Caco-2 (cell line): ENCODE results near the gene ACP5. TPM values are rescaled to one million over a fixed set of nuclear protein-coding genes. Genes with fewer than 3 reads are reported as not detected.
A peak's percentile ranks its signal among the peaks of the same experiment; 100 is the strongest.

Source experiments
- BruUV-seq: library from RNA; stranded (reverse); fragments of 400-500 nt; replicated peaks from 2 replicates; lab custom pipeline; 2021; lab: Mats Ljungman, UMichigan
- CTCF ChIA-PET: fragments of 300-600 bp; sonication (Branson Sonifier 250); formaldehyde crosslinking; loops from one replicate; lab custom pipeline; 2022; ENCODE audit warnings: antibody characterized with exemption; lab: Charles Lee
- POLR2A ChIA-PET: fragments of 300-600 bp; sonication (Branson Sonifier 250); formaldehyde crosslinking; loops from one replicate; lab custom pipeline; 2022; ENCODE audit warnings: antibody characterized with exemption; lab: Charles Lee
- DNase-seq, 2 experiments: peaks; one replicate each; pipeline versions ENCODE4 v3.0.0 to v3.0.0-alpha.2; 2020 to 2022
- H3K27me3 ChIP-seq: replicated peaks from 2 replicates; pipeline ENCODE4 v1.6.0; 2011; ENCODE audit warnings: low read length; ENCODE audit not compliant: control insufficient read depth, insufficient read depth
- H3K36me3 ChIP-seq: 2 replicates; pipeline ENCODE4 v1.5.1; 2011; ENCODE audit warnings: low read length; ENCODE audit not compliant: control insufficient read depth, insufficient read depth
- H3K4me1 ChIP-seq: fragments of 250-450 bp; sonication (Bioruptor Pico); 2 replicates; pipeline ENCODE4 v1.5.1; 2020; ENCODE audit warnings: mild to moderate bottlenecking
- H3K4me3 ChIP-seq: 2 replicates; pipeline ENCODE4 v1.5.1; 2011; ENCODE audit warnings: low read depth, mild to moderate bottlenecking, control low read depth, low read length
- H3K9me3 ChIP-seq: fragments of 250-450 bp; sonication (Bioruptor Pico); 2 replicates; pipeline ENCODE4 v1.5.1; 2020; ENCODE audit warnings: mild to moderate bottlenecking, moderate library complexity
- H3K27ac Mint-ChIP-seq: one replicate; pipeline ENCODE4 v1.8.0; 2022; ENCODE audit warnings: mixed read lengths; ENCODE audit not compliant: unreplicated experiment
- H3K27me3 Mint-ChIP-seq: one replicate; pipeline ENCODE4 v1.8.0; 2022; ENCODE audit warnings: mixed read lengths; ENCODE audit not compliant: insufficient read depth, unreplicated experiment
- H3K36me3 Mint-ChIP-seq: one replicate; pipeline ENCODE4 v1.8.0; 2022; ENCODE audit warnings: mild to moderate bottlenecking, mixed read lengths; ENCODE audit not compliant: insufficient read depth, unreplicated experiment
- H3K4me1 Mint-ChIP-seq: one replicate; pipeline ENCODE4 v1.8.0; 2022; ENCODE audit warnings: low read depth, mixed read lengths; ENCODE audit not compliant: unreplicated experiment
- H3K4me3 Mint-ChIP-seq: one replicate; pipeline ENCODE4 v1.8.0; 2022; ENCODE audit warnings: mild to moderate bottlenecking, moderate library complexity, mixed read lengths; ENCODE audit not compliant: unreplicated experiment
- H3K9me3 Mint-ChIP-seq: one replicate; pipeline ENCODE4 v1.8.0; 2022; ENCODE audit warnings: mixed read lengths; ENCODE audit not compliant: unreplicated experiment
- CTCF ChIP-seq, 2 experiments: fragments of 200-600 bp in 1 of 2; IDR thresholded peaks; 1 replicate in 1 of 2; 2 replicates in 1 of 2; pipeline versions ENCODE4 v1.5.1 to v1.8.0; 2011 to 2022; ENCODE audit warnings: antibody characterized with exemption in 1 of 2, control low read depth in 1 of 2, inconsistent platforms in 1 of 2, low read depth in 1 of 2, low read length in 1 of 2, mild to moderate bottlenecking in 1 of 2, moderate library complexity in 1 of 2; ENCODE audit not compliant: insufficient read depth in 1 of 2, severe bottlenecking in 1 of 2, unreplicated experiment in 1 of 2
- intact Hi-C: fragments of 100-400 bp; cut with micrococcal nuclease; formaldehyde crosslinking; loops from one replicate; pipeline ENCODE4 v1.10.0; 2022; ENCODE audit not compliant: unreplicated experiment
- total RNA-seq: library from RNA; stranded (reverse); gene quantifications from 2 replicates; pipeline ENCODE4 v1.2.3, GENCODE V29; 2022

Gene ACP5
- total RNA-seq, 1 experiment from 2014 or later, result 0.48 TPM

- H3K36me3 Mint-ChIP-seq, result peaks cover 50% of the 10 kb centered on the region
- peaks cover 16% of the 10 kb centered on the region for H3K36me3 ChIP-seq
- BruUV-seq, result no TSS peak
- H3K9me3 Mint-ChIP-seq, result peaks cover 17% of the 10 kb centered on the region
- H3K27me3 ChIP-seq, result no peaks in the 10 kb centered on the region
- H3K27ac Mint-ChIP-seq, result no peak overlapping the region
- TF ChIP-seq CTCF (IDR thresholded peaks at IDR 0.05; ENCODE audit: insufficient read depth in 1 of 2, low read depth in 1 of 2, low read length in 1 of 2, severe bottlenecking in 1 of 2, unreplicated experiment in 1 of 2), result no peak
- peaks cover 8% of the 10 kb centered on the region for H3K4me1 ChIP-seq
- POLR2A ChIA-PET, result no interaction called here
- no peaks in the 10 kb centered on the region for H3K27me3 Mint-ChIP-seq
- intact Hi-C loops, result no loop called here
- peaks cover 14% of the 10 kb centered on the region; the same call in 1 of the 2 replicates for H3K9me3 ChIP-seq
- no peak overlapping the region for H3K4me3 ChIP-seq
- no peaks in the 10 kb centered on the region for H3K4me1 Mint-ChIP-seq
- CTCF ChIA-PET, result no interaction called here
- DNase-seq, result no peak
- no peak overlapping the region for H3K4me3 Mint-ChIP-seq
These were observed 43.1 kb upstream of the ACP5 start for GRCh38 chr19:11620553-11620952.

GRCh38 chr19:11617180-11618062 lies 40.0 kb upstream of the ACP5 start:
- Mint-ChIP-seq H3K27ac (no peak overlapping the region), H3K27me3 (no peaks in the 10 kb centered on the region), H3K9me3 (peaks cover 17% of the 10 kb centered on the region), H3K36me3 (peaks cover 70% of the 10 kb centered on the region), H3K4me1 (no peaks in the 10 kb centered on the region), H3K4me3 (no peak overlapping the region)
- intact Hi-C loops, result no loop called here
- H3K27me3 ChIP-seq, result no peaks in the 10 kb centered on the region
- POLR2A ChIA-PET, result no interaction called here
- H3K36me3 ChIP-seq, result peaks cover 16% of the 10 kb centered on the region
- no peak for TF ChIP-seq CTCF (IDR thresholded peaks at IDR 0.05; ENCODE audit: insufficient read depth in 1 of 2, low read depth in 1 of 2, low read length in 1 of 2, severe bottlenecking in 1 of 2, unreplicated experiment in 1 of 2)
- no peak overlapping the region for H3K4me3 ChIP-seq
- no peak for DNase-seq
- no peaks in the 10 kb centered on the region for H3K4me1 ChIP-seq
- CTCF ChIA-PET, result no interaction called here
- BruUV-seq, result no TSS peak
- peaks cover 14% of the 10 kb centered on the region; the same call in 1 of the 2 replicates for H3K9me3 ChIP-seq

- H3K4me3 ChIP-seq, result no peak overlapping the region
- no peaks in the 10 kb centered on the region for H3K27me3 ChIP-seq
- H3K36me3 Mint-ChIP-seq, result peaks cover 53% of the 10 kb centered on the region
- peaks cover 14% of the 10 kb centered on the region; the same call in 1 of the 2 replicates for H3K9me3 ChIP-seq
- POLR2A ChIA-PET, result no interaction called here
- peak overlapping the region; percentile 53 for H3K27ac Mint-ChIP-seq
- intact Hi-C loops, result no loop called here
- no peak for DNase-seq
- H3K9me3 Mint-ChIP-seq, result peaks cover 2% of the 10 kb centered on the region
- H3K27me3 Mint-ChIP-seq, result no peaks in the 10 kb centered on the region
- no peaks in the 10 kb centered on the region for H3K4me1 Mint-ChIP-seq
- no peak for TF ChIP-seq CTCF (IDR thresholded peaks at IDR 0.05; ENCODE audit: insufficient read depth in 1 of 2, low read depth in 1 of 2, low read length in 1 of 2, severe bottlenecking in 1 of 2, unreplicated experiment in 1 of 2)
- CTCF ChIA-PET, result no interaction called here
- BruUV-seq, result no TSS peak
- H3K36me3 ChIP-seq, result peaks cover 9% of the 10 kb centered on the region
- H3K4me1 ChIP-seq, result no peaks in the 10 kb centered on the region
- no peak overlapping the region for H3K4me3 Mint-ChIP-seq
These were observed 35.5 kb upstream of the ACP5 start for GRCh38 chr19:11612816-11613511.
